Endothelial cell of umbilical vein (primary cell): ENCODE results near the gene DUSP16.

ENCODE experiments used
- CTCF ChIP-seq, 2 donors: IDR thresholded peaks; 1 replicate in 1 of 2; 2 replicates in 1 of 2; pipeline ENCODE4 v1.5.1; 2011; ENCODE audit warnings: low read length in 2 of 2, mild to moderate bottlenecking in 2 of 2, moderate library complexity in 2 of 2, control low read depth in 1 of 2, inconsistent platforms in 1 of 2, low read depth in 1 of 2; ENCODE audit not compliant: insufficient read depth in 1 of 2; ENCODE audit errors: extremely low read depth in 1 of 2
- EZH2 ChIP-seq: IDR thresholded peaks from 2 replicates; pipeline ENCODE4 v1.6.1; 2012; ENCODE audit warnings: borderline replicate concordance, low read depth, mild to moderate bottlenecking, moderate library complexity, low read length, inconsistent platforms; ENCODE audit not compliant: severe bottlenecking
- FOS ChIP-seq: IDR thresholded peaks from 2 replicates; pipeline ENCODE4 v1.6.1; 2011; ENCODE audit warnings: mild to moderate bottlenecking, low read length, moderate library complexity, borderline replicate concordance; ENCODE audit not compliant: insufficient read depth
- GATA2 ChIP-seq: IDR thresholded peaks from 2 replicates; pipeline ENCODE4 v1.7.0; 2011; ENCODE audit warnings: low read depth, mild to moderate bottlenecking, moderate library complexity, mixed read lengths, low read length; ENCODE audit not compliant: insufficient read length, insufficient read depth
- MAX ChIP-seq: IDR thresholded peaks from 2 replicates; pipeline ENCODE4 v1.6.1; 2011; ENCODE audit not compliant: insufficient read depth, insufficient read length
- POLR2A ChIP-seq: IDR thresholded peaks from 2 replicates; pipeline ENCODE4 v1.6.1; 2012; ENCODE audit warnings: low read depth, mild to moderate bottlenecking, control low read depth, low read length

- no peak for TF ChIP-seq CTCF (IDR thresholded peaks at IDR 0.05; ENCODE audit: extremely low read depth in 1 of 2, insufficient read depth in 1 of 2, low read depth in 1 of 2, low read length in 2 of 2)
- no peak for TF ChIP-seq EZH2
- TF ChIP-seq POLR2A, result no peak
- TF ChIP-seq FOS, result no peak
- TF ChIP-seq MAX, result no peak
- TF ChIP-seq GATA2, result no peak
These were observed 42.4 kb downstream of the DUSP16 start for GRCh38 chr12:12520273-12520672.
